Peyer's patch (tissue), 4 donors: Measurements from ENCODE around the gene PKLR.

ENCODE experiments used
- POLR2A ChIP-seq, 2 donors: fragments of 450-650 bp; IDR thresholded peaks; one replicate each; pipeline ENCODE4 v1.5.1; 2017; ENCODE audit warnings: antibody characterized with exemption in 2 of 2, mild to moderate bottlenecking in 2 of 2, moderate library complexity in 2 of 2
- TF ChIP-seq, protein P1 (sequence below), 6 experiments: fragments of 450-650 bp in 4 of 6; fragments of 200-600 bp in 2 of 6; sonication (generic) in 1 of 6; IDR thresholded peaks; one replicate each; pipeline ENCODE4 v1.5.1; 2017 to 2019; ENCODE audit warnings: antibody characterized with exemption in 6 of 6, mild to moderate bottlenecking in 3 of 6, moderate library complexity in 1 of 6

DNA sequence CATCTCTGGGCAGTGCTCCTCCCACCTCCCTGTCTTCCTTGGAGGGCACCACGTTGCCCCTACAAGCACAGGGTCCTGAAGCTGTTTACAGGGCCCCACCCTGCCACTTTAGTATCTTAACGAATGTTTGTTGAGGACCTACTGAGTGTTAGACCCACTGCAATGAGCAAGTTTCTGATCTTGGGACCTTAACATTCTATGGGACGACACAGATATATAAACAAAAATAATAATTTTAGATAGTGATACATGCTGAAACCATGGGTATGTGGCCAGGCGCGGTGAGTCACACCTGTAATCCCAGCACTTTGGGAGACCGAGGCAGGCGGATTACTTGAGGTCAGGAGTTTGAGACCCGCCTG lies 56.1 kb downstream of the PKLR start:
- TF ChIP-seq POLR2A (IDR thresholded peaks at IDR 0.05): no peak
- TF ChIP-seq, protein P1, sequence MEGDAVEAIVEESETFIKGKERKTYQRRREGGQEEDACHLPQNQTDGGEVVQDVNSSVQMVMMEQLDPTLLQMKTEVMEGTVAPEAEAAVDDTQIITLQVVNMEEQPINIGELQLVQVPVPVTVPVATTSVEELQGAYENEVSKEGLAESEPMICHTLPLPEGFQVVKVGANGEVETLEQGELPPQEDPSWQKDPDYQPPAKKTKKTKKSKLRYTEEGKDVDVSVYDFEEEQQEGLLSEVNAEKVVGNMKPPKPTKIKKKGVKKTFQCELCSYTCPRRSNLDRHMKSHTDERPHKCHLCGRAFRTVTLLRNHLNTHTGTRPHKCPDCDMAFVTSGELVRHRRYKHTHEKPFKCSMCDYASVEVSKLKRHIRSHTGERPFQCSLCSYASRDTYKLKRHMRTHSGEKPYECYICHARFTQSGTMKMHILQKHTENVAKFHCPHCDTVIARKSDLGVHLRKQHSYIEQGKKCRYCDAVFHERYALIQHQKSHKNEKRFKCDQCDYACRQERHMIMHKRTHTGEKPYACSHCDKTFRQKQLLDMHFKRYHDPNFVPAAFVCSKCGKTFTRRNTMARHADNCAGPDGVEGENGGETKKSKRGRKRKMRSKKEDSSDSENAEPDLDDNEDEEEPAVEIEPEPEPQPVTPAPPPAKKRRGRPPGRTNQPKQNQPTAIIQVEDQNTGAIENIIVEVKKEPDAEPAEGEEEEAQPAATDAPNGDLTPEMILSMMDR (IDR thresholded peaks at IDR 0.05): no peak
